Smooth muscle cell (in vitro differentiated cells): ENCODE results near the gene MALAT1. TPM values are rescaled to one million over a fixed set of nuclear protein-coding genes. Genes with fewer than 3 reads are reported as not detected.
"Not testable (repeated sequence)": the region's sequence is repeated elsewhere in the genome, so short reads cannot be mapped to it uniquely, and the experiment has no call there.

Source experiments
- DNase-seq: peaks from one replicate; lab custom pipeline; 2025; ENCODE audit not compliant: unreplicated experiment; lab: John Stamatoyannopoulos, UW
- H2AFZ ChIP-seq: fragments of 200-600 bp; sonication (generic); 2 replicates; pipeline ENCODE4 v1.6.0; 2016; ENCODE audit warnings: antibody characterized with exemption, low read depth, mild to moderate bottlenecking
- H3F3A ChIP-seq: fragments of 200-600 bp; sonication (generic); 2 replicates; pipeline ENCODE4 v1.6.0; 2017; ENCODE audit warnings: antibody characterized with exemption, low read depth
- H3K27ac ChIP-seq: fragments of 200-600 bp; sonication (generic); 2 replicates; pipeline ENCODE4 v1.5.1; 2016; ENCODE audit warnings: low read depth, mild to moderate bottlenecking
- H3K27me3 ChIP-seq: fragments of 200-600 bp; sonication (generic); 2 replicates; pipeline ENCODE4 v1.6.1; 2016; ENCODE audit warnings: low read depth, mild to moderate bottlenecking
- H3K36me3 ChIP-seq: fragments of 200-600 bp; sonication (generic); 2 replicates; pipeline ENCODE4 v1.5.1; 2016; ENCODE audit warnings: low read depth
- H3K4me1 ChIP-seq: fragments of 200-600 bp; sonication (generic); 2 replicates; pipeline ENCODE4 v1.5.1; 2016; ENCODE audit warnings: low read depth
- H3K4me2 ChIP-seq: fragments of 200-600 bp; sonication (generic); 2 replicates; pipeline ENCODE4 v1.6.0; 2016; ENCODE audit warnings: mild to moderate bottlenecking
- H3K4me3 ChIP-seq: fragments of 200-600 bp; sonication (generic); 2 replicates; pipeline ENCODE4 v1.5.1; 2016; ENCODE audit warnings: mild to moderate bottlenecking
- H3K79me2 ChIP-seq: fragments of 200-600 bp; sonication (generic); 2 replicates; pipeline ENCODE4 v1.6.0; 2016; ENCODE audit warnings: low read depth, mild to moderate bottlenecking
- H3K9ac ChIP-seq: fragments of 200-600 bp; sonication (generic); 2 replicates; pipeline ENCODE4 v1.6.0; 2016; ENCODE audit warnings: low read depth
- H3K9me3 ChIP-seq: fragments of 200-600 bp; sonication (generic); replicated peaks from 2 replicates; pipeline ENCODE4 v1.5.1; 2016; ENCODE audit warnings: low read depth
- H4K20me1 ChIP-seq: fragments of 200-600 bp; sonication (generic); 2 replicates; pipeline ENCODE4 v1.6.0; 2016; ENCODE audit warnings: low read depth
- CTCF ChIP-seq: fragments of 200-600 bp; sonication (generic); IDR thresholded peaks from 2 replicates; pipeline ENCODE4 v1.5.1; 2017; ENCODE audit warnings: borderline replicate concordance, mild to moderate bottlenecking, antibody characterized with exemption; ENCODE audit not compliant: insufficient read depth, poor library complexity, severe bottlenecking
- WGBS: methylation state at CpG from one replicate; pipeline ENCODE4 v1.1.7; 2016; ENCODE audit warnings: low lambda C conversion rate; 5-methylcytosine and 5-hydroxymethylcytosine counted together
- polyA plus RNA-seq: library from polyadenylated mRNA; unstranded; fragments of >200 nt; fragmentation: Nextera tagmentation; extraction: Ambion mirVana; gene quantifications from 2 replicates; pipeline ENCODE4 v1.2.1, GENCODE V29; 2016
- total RNA-seq: library from RNA; depleted of rRNA; stranded (reverse); fragments of >200 nt; gene quantifications from 2 replicates; pipeline ENCODE4 v1.2.3, GENCODE V29; 2014

MALAT1 gene
- total RNA-seq (7,019 and 7,386 TPM in 2 replicates), polyA plus RNA-seq (6,158 and 16,096 TPM in 2 replicates)

GRCh38 chr11:65498977-65499712, at the start of gene MALAT1:
Gene MALAT1 (plus strand): TSS chr11:65499045.
- Histone ChIP-seq H2AFZ (no peak within 1 kb of the TSS), H3K36me3 (peaks cover 34% of the 10 kb centered on the region), H3K27me3 (no peaks in the 10 kb centered on the region), H3K4me1 (peaks cover 13% of the 10 kb centered on the region), H3K4me3 (peak within 1 kb of the TSS; percentile 80), H3K9ac (peak within 1 kb of the TSS; percentile 100), H3K79me2 (peaks cover 79% of the 10 kb centered on the region), H3K27ac (peak within 1 kb of the TSS; percentile 97), H3K4me2 (peak within 1 kb of the TSS; percentile 94), H4K20me1 (peaks cover 52% of the 10 kb centered on the region), H3K9me3 (no peaks in the 10 kb centered on the region), H3F3A (peaks cover 59% of the 10 kb centered on the region)
- DNase-seq, result peak; percentile 75
- under 1% methylated on average over 24 of the region's 24 CpGs for WGBS
- no peak for TF ChIP-seq CTCF

GRCh38 chr11:65451301-65451700, 47.5 kb upstream of the MALAT1 start:
- not testable (repeated sequence) for H3K27ac ChIP-seq, H3K4me3 ChIP-seq, H3K9ac ChIP-seq, H3K36me3 ChIP-seq, H3K4me1 ChIP-seq, DNase-seq, H3K27me3 ChIP-seq, H3K9me3 ChIP-seq, H2AFZ ChIP-seq, H3K4me2 ChIP-seq
- Histone ChIP-seq H4K20me1 (peaks cover 12% of the 10 kb centered on the region), H3K79me2 (peaks cover 12% of the 10 kb centered on the region), H3F3A (peaks cover 22% of the 10 kb centered on the region)
- no CpG with 5 or more reads among the region's 30 CpGs for WGBS

GRCh38 chr11:65452259-65452658, 46.6 kb upstream of the MALAT1 start:
- not testable (repeated sequence) for H3K4me3 ChIP-seq, H3K4me2 ChIP-seq, H2AFZ ChIP-seq, H4K20me1 ChIP-seq, DNase-seq, H3K36me3 ChIP-seq, H3K27me3 ChIP-seq, H3K4me1 ChIP-seq, H3K9me3 ChIP-seq, H3K9ac ChIP-seq
- Histone ChIP-seq H3K79me2 (peaks cover 20% of the 10 kb centered on the region), H3K27ac (peak overlapping the region; percentile 19), H3F3A (peaks cover 17% of the 10 kb centered on the region)
- WGBS, result 88% methylated on average over 1 of the region's 3 CpGs

GRCh38 chr11:65452806-65453490, 45.9 kb upstream of the MALAT1 start:
- H4K20me1 ChIP-seq, result no peaks in the 10 kb centered on the region
- no peaks in the 10 kb centered on the region for H3K9me3 ChIP-seq
- WGBS, result 77% methylated on average over 8 of the region's 8 CpGs
- no peak overlapping the region for H3K4me3 ChIP-seq
- H3K79me2 ChIP-seq, result peaks cover 24% of the 10 kb centered on the region
- DNase-seq, result no peak
- no peaks in the 10 kb centered on the region for H3K36me3 ChIP-seq
- H3F3A ChIP-seq, result peaks cover 10% of the 10 kb centered on the region
- H3K4me2 ChIP-seq, result no peak overlapping the region
- peak overlapping the region; percentile 19 for H3K27ac ChIP-seq
- H3K4me1 ChIP-seq, result peaks cover 5% of the 10 kb centered on the region
- no peak for TF ChIP-seq CTCF
- no peak overlapping the region for H2AFZ ChIP-seq
- H3K9ac ChIP-seq, result no peak overlapping the region
- H3K27me3 ChIP-seq, result no peaks in the 10 kb centered on the region
